ENCODE results near the gene JMJD4. TPM values are rescaled to one million over a fixed set of nuclear protein-coding genes. Genes with fewer than 3 reads are reported as not detected.
A peak's percentile ranks its signal among the peaks of the same experiment; 100 is the strongest.

JMJD4 gene
- total and polyA plus RNA-seq, 2 donors (not counting 3 experiments of a cell fraction or from before 2014, with no cell fraction given), result 17.3 to 31.2 TPM

GRCh38 chr1:227762231-227762911 is 27.3 kb upstream of the JMJD4 start:
- no peaks in the 10 kb centered on the region for H3K27me3 ChIP-seq (ENCODE audit: control insufficient read depth in 2 of 2, insufficient read depth in 2 of 2, low read length in 2 of 2)
- FAIRE-seq (peak; percentile 97), DNase-seq (ENCODE audit: low read depth, low spot score) (peak; percentile 76)
- ChIA-PET CTCF (interaction anchor here (0.7 to 3.2 kb wide), 12 partner anchors 10 to 281 kb away, joined by 3 to 18 read pairs (median 4); partner anchors contain the start of gene WNT9A), POLR2A (no interaction called here)
- peaks cover 5 to 27% of the 10 kb centered on the region in 2 experiments for H3K36me3 ChIP-seq (ENCODE audit: control insufficient read depth in 2 of 2, extremely low read depth in 1 of 2, insufficient read depth in 2 of 2, low read length in 2 of 2)
- intact Hi-C loops (cut with micrococcal nuclease) (loop anchor here (1.0 to 5.0 kb wide), 5 partner anchors 26 to 310 kb away; no protein-coding TSS in a partner anchor), dilution Hi-C loops (cut with MboI; ENCODE audit: extremely low pct_ligation_motif_present, low sequenced_read_pairs) (no loop called here)
- H4K20me1 ChIP-seq (replicated peaks; ENCODE audit: control insufficient read depth, extremely low read depth, insufficient read depth, low read length), result no peaks in the 10 kb centered on the region
- no peaks in the 10 kb centered on the region for H3K79me2 ChIP-seq (ENCODE audit: control insufficient read depth, insufficient read depth, low read length)
- no peak overlapping the region for H3K27ac ChIP-seq (ENCODE audit: insufficient read depth, low read depth, low read length)
- H3K4me2 ChIP-seq (ENCODE audit: insufficient read depth, low read length), result no peak overlapping the region
- no peaks in the 10 kb centered on the region for H3K9me1 ChIP-seq (replicated peaks; ENCODE audit: control insufficient read depth, extremely low read depth, insufficient read depth, low read length)
- BruUV-seq (replicated peaks), result no TSS peak
- H3K9me3 ChIP-seq (replicated peaks; ENCODE audit: control insufficient read depth, insufficient read depth, low read length), result no peaks in the 10 kb centered on the region
- peaks cover 8% of the 10 kb centered on the region for H3K4me1 ChIP-seq (ENCODE audit: control insufficient read depth, extremely low read depth, insufficient read depth, low read length)
- no peak for TF ChIP-seq MAX (IDR thresholded peaks at IDR 0.05; ENCODE audit: insufficient read depth, insufficient read length)
- TF ChIP-seq JUN (IDR thresholded peaks at IDR 0.05; ENCODE audit: borderline replicate concordance, insufficient read depth, insufficient read length, low read depth), result no peak
- TF ChIP-seq FOS (IDR thresholded peaks at IDR 0.05; ENCODE audit: borderline replicate concordance, insufficient read depth, low read length), result no peak
- peak; percentile 40 for TF ChIP-seq POLR2AphosphoS5 (IDR thresholded peaks at IDR 0.05; ENCODE audit: insufficient read depth, low read depth, low read length)
- TF ChIP-seq, protein P1, sequence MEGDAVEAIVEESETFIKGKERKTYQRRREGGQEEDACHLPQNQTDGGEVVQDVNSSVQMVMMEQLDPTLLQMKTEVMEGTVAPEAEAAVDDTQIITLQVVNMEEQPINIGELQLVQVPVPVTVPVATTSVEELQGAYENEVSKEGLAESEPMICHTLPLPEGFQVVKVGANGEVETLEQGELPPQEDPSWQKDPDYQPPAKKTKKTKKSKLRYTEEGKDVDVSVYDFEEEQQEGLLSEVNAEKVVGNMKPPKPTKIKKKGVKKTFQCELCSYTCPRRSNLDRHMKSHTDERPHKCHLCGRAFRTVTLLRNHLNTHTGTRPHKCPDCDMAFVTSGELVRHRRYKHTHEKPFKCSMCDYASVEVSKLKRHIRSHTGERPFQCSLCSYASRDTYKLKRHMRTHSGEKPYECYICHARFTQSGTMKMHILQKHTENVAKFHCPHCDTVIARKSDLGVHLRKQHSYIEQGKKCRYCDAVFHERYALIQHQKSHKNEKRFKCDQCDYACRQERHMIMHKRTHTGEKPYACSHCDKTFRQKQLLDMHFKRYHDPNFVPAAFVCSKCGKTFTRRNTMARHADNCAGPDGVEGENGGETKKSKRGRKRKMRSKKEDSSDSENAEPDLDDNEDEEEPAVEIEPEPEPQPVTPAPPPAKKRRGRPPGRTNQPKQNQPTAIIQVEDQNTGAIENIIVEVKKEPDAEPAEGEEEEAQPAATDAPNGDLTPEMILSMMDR (IDR thresholded peaks at IDR 0.05; ENCODE audit: extremely low read depth in 1 of 2, insufficient read depth in 1 of 2, low read depth in 1 of 2, low read length in 2 of 2), result peak; percentile 77 to 89
- no peak for TF ChIP-seq GATA2 (IDR thresholded peaks at IDR 0.05; ENCODE audit: insufficient read depth, insufficient read length, low read depth, low read length)
- H3K4me3 ChIP-seq (replicated peaks in 1 of 3; ENCODE audit: insufficient read depth in 1 of 3, low read depth in 1 of 3, low read length in 3 of 3), result no peak overlapping the region
- no peak overlapping the region for H2AFZ ChIP-seq (ENCODE audit: low read depth, low read length)
- no peak overlapping the region for H3K9ac ChIP-seq (replicated peaks; ENCODE audit: extremely low read depth, insufficient read depth, low read length)

Measured in endothelial cell of umbilical vein (primary cell).